HG03097 (cell line): ENCODE results near the gene B3GNT2.
"Not testable (repeated sequence)": the region's sequence is repeated elsewhere in the genome, so short reads cannot be mapped to it uniquely, and the experiment has no call there.

Source experiments
- ATAC-seq: cut with Tn5 transposase; IDR thresholded peaks from one replicate; pipeline ENCODE4 v1.9.1; 2021; ENCODE audit not compliant: unreplicated experiment, low FRiP score

B3GNT2 gene

GRCh38 chr2:62184512-62185230 is 11.2 kb upstream of the B3GNT2 start:
- no peak for ATAC-seq

GRCh38 chr2:62185475-62186155 is 10.3 kb upstream of the B3GNT2 start:
- ATAC-seq: no peak

- ATAC-seq: no peak
Measured at GRCh38 chr2:62186156-62186905, 9.6 kb upstream of the B3GNT2 start.

DNA sequence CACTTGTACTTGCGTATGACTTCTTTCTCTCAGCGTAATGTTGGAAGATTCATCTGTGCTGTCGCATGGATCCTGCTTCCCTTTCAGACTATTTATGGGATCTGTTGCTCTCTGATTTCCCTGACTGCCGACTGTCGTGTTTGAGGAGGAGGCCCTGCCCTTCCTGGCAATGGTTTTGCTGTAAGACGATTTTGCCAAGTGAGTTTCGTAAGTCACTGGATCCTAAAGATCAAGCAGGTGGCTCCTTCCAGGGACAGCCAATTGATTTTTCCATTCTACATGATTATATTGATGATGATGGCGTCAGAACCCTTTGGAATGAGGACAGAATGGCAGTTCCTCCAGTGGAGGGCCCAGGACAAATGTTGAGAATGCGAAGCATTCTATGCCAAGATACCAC is 8.7 kb upstream of the B3GNT2 start:
- ATAC-seq: no peak

GRCh38 chr2:62188416-62188815 is 7.5 kb upstream of the B3GNT2 start:
- ATAC-seq: no peak

DNA sequence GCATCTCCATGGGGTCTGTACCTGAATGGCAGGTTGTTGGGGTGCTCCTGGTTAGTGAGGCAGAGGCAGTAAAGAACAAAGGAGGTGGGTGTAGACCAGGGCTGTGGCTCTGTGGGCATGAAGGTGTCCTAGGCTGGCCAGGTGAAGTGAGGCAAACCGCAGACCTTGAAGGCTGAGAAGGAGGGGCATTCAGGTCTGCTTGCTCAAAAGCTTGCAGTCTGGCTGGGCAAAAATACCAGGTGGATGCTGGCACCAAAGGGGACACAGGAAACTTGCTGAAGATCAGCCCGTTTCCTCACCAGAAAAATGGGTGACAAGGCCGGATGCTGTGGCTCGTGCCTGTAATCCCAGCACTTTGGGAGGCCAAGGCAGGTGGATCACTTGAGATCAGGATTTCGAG is 6.7 kb upstream of the B3GNT2 start:
- ATAC-seq: no peak

- no peak for ATAC-seq
Measured at GRCh38 chr2:62192811-62193210, 3.1 kb upstream of the B3GNT2 start.

- no peak for ATAC-seq
Measured at GRCh38 chr2:62194558-62195420, 1.1 kb upstream of the B3GNT2 start.

- peak; percentile 28 for ATAC-seq
Measured at GRCh38 chr2:62196278-62196901, 475 bp downstream of the B3GNT2 start.

GRCh38 chr2:62197011-62197924 is 1.4 kb downstream of the B3GNT2 start:
- no peak for ATAC-seq

DNA sequence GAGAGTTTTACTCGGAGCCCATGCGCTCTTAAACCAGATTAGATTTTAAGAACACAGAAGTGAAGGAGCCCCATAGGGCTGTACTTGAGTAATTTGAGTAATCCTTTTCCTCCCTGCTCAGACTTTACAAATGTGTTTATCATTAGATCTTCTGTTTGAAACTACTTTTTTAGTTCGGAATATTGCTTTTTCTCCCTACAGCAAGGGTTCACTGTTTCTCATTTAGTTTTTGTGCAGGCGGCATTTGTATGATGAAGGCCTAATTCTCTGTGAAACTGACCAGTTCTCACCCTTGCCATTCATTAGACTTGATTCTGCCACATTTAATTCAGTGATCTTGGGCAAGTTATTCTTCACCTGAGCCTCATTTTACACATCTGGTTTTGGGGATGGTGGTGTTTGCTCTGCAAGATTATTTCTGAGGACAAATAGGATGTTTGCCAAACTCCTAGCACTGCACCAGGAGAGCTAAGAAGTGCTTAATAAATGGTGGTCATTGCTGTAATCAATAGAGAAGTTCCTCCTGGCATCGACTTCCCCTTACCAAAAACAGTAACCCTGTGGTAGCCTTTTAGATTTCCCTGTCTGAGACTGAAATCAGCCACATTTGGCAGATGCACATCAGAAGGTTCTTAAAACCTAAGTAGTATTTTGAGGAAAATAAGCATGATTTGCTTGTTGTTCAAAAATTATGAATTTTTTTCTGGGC is 2.2 kb downstream of the B3GNT2 start:
- no peak for ATAC-seq

DNA sequence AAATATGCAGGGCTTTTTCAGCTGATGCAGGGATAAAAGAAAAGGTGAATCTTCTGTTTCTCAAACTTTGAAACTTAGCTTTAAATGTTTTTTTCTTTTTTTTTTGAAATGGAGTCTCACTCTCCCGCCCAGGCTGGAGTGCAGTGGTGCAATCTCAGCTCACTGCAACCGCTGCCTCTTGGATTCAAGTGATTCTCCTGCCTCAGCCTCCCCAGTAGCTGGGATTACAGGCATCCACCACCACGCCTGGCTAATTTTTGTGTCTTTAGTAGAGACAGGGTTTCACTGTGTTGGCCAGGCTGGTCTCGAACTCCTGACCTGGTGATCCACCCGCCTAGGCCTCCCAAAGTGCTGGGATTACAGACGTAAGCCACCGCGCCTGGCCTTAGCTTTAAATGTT is 2.9 kb downstream of the B3GNT2 start:
- ATAC-seq: not testable (repeated sequence)

- no peak for ATAC-seq
Measured at GRCh38 chr2:62199392-62200125, 3.6 kb downstream of the B3GNT2 start.

- no peak for ATAC-seq
Measured at GRCh38 chr2:62200291-62200841, 4.5 kb downstream of the B3GNT2 start.

- ATAC-seq: no peak
Measured at GRCh38 chr2:62200868-62201267, 5.0 kb downstream of the B3GNT2 start.

DNA sequence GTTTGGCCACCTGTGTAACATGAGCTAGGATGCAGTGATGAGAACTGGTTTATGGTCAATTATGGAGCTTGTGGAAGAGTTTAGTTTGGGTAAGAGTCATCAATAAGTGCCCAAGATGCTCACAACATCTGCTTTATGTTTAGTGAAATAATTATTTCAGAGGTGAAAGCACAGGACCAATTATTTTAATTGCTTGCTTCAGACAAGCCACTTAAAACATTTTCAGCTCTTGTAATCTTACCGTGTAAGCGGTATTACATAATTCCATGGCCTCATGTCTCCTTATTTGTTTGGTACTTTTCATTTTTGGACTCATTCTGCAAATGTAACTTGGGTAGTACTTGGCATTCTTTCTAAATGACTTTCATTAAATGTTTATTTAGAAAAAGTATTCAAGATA is 5.4 kb downstream of the B3GNT2 start:
- no peak for ATAC-seq

DNA sequence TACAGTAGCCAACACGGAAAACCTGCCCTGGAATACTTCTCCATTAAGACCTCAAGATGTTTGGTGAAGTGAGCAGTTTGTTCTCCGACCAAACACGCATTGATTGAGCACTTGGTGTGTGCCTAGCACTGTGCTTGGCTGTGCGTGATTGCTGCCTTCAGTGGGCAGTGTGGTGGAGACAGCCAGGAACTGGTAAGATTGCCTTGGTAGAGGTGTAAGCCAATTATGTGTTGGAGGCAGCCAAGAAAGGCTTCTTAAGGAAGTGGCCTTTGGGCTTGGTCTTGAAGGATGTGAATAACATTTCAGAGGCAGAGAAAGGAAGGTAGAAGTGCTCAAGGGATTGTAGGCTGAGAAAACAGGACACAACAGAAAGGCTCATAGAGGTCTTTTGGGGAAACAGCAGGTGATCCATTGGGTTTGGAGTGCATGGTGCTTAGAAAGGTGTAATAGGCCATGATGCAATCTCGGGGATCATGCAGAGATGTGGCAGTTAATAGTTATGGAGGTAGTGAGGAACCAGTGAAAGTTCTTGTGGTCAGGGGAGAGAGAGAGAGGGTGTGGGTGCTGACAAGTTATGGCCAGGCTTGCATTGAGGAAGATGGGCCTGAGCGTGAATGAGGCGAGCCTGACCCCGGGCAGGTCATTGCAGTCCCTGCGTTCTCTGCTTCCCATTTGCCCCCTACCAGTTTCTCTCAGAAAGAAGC is 6.3 kb downstream of the B3GNT2 start:
- no peak for ATAC-seq
